HG02970 (cell line): ENCODE measurements around the gene PREX1.

Experiments used
- ATAC-seq: cut with Tn5 transposase; IDR thresholded peaks from one replicate; pipeline ENCODE4 v1.9.1; 2021; ENCODE audit warnings: mild to moderate bottlenecking, moderate library complexity, moderate number of reproducible peaks; ENCODE audit not compliant: unreplicated experiment, low FRiP score

The PREX1 gene

GRCh38 chr20:48687117-48687800 is 140.5 kb downstream of the PREX1 start:
- ATAC-seq: no peak

GRCh38 chr20:48686238-48687116 is 141.3 kb downstream of the PREX1 start:
- ATAC-seq: no peak

- no peak for ATAC-seq
Observed at GRCh38 chr20:48685300-48685699, 142.5 kb downstream of the PREX1 start.

GRCh38 chr20:48684501-48685041 is 143.2 kb downstream of the PREX1 start:
- no peak for ATAC-seq

- ATAC-seq: no peak
Observed at GRCh38 chr20:48683467-48684175, 144.2 kb downstream of the PREX1 start.

GRCh38 chr20:48682529-48683363 is 145.1 kb downstream of the PREX1 start:
- no peak for ATAC-seq

GRCh38 chr20:48681873-48682426 is 145.8 kb downstream of the PREX1 start:
- no peak for ATAC-seq

- no peak for ATAC-seq
Observed at GRCh38 chr20:48681201-48681872, 146.5 kb downstream of the PREX1 start.

- ATAC-seq: no peak
Observed at GRCh38 chr20:48680650-48681049, 147.1 kb downstream of the PREX1 start.

GRCh38 chr20:48679599-48679998 is 148.2 kb downstream of the PREX1 start:
- ATAC-seq: no peak

GRCh38 chr20:48679011-48679410 is 148.8 kb downstream of the PREX1 start:
- ATAC-seq: no peak

GRCh38 chr20:48678421-48678820 is 149.4 kb downstream of the PREX1 start:
- ATAC-seq: no peak

- ATAC-seq: no peak
Observed at GRCh38 chr20:48676795-48677460, 150.9 kb downstream of the PREX1 start.

GRCh38 chr20:48676125-48676524 is 151.7 kb downstream of the PREX1 start:
- no peak for ATAC-seq

GRCh38 chr20:48674461-48674860 is 153.3 kb downstream of the PREX1 start:
- ATAC-seq: no peak

GRCh38 chr20:48673507-48673906 is 154.3 kb downstream of the PREX1 start:
- ATAC-seq: no peak

- no peak for ATAC-seq
Observed at GRCh38 chr20:48672324-48672723, 155.5 kb downstream of the PREX1 start.

- no peak for ATAC-seq
Observed at GRCh38 chr20:48671141-48671540, 156.7 kb downstream of the PREX1 start.
